SIG-M5 treated with dmso at 0.1 percent for 504 hours (cell line): ENCODE measurements around the gene MAMDC4.
"Not testable (repeated sequence)": the region's sequence is repeated elsewhere in the genome, so short reads cannot be mapped to it uniquely, and the experiment has no call there.

Source experiments
- DNase-seq: peaks from one replicate; lab custom pipeline; 2025; ENCODE audit not compliant: unreplicated experiment; lab: John Stamatoyannopoulos, UW

MAMDC4 gene

DNA sequence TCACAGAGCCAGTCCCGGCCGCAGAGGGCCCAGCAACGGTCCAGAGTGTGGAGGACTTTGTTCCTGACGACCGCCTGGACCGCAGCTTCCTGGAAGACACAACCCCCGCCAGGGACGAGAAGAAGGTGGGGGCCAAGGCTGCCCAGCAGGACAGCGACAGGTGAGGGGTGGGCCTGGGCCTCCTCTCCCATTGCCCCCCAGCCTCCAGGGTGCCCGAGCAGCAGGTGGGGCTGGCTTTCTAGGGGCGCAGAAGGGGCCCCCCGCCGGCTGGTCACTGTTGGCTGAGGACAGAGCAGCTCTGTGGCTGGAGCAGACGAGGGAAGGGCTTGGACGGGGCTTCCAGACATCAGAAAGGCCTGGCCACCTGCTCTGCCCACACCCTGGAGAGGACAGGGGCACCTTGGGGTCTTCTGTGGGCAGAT, 14.3 kb upstream of the MAMDC4 start:
- not testable (repeated sequence) for DNase-seq

DNA sequence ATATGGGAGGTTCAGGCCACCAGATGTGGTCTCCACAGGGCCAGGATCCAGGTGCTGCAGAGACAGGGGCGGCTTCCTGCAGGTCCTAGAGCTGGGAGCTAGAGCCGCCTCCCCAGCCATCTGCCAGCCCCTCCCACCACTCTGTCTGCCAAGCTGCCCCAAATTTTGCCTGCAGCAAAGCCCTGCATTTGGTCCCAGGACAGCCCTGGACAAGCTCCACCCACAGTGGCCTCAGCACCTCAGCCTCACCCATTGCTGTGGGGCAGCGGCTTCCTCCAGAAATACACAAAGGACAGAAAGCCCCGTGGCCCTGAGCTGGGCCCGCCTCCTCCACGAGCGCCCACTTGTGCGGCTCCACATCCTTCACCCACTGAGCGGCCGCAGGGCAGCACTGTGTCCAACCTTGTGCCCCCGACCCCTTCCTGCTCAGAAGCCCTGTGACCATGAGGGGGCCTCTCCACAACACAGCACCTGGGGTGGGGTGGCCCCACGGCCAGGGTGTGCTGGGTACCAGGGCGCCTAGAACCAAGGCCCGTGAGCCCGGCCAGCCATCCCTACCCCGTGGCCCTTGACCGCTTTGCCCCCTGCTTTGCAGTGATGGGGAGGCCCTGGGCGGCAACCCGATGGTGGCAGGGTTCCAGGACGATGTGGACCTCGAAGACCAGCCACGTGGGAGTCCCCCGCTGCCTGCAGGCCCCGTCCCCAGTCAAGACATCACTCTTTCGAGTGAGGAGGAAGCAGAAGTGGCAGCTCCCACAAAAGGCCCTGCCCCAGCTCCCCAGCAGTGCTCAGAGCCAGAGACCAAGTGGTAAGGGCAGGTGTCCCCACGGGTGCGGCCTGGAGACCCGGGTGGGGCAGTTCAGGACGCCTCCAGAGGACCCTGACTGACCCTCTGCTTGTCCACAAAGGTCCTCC, 13.6 kb upstream of the MAMDC4 start:
- DNase-seq = no peak

- no peak for DNase-seq
These were observed 12.7 kb upstream of the MAMDC4 start for GRCh38 chr9:136839229-136840139.

DNA sequence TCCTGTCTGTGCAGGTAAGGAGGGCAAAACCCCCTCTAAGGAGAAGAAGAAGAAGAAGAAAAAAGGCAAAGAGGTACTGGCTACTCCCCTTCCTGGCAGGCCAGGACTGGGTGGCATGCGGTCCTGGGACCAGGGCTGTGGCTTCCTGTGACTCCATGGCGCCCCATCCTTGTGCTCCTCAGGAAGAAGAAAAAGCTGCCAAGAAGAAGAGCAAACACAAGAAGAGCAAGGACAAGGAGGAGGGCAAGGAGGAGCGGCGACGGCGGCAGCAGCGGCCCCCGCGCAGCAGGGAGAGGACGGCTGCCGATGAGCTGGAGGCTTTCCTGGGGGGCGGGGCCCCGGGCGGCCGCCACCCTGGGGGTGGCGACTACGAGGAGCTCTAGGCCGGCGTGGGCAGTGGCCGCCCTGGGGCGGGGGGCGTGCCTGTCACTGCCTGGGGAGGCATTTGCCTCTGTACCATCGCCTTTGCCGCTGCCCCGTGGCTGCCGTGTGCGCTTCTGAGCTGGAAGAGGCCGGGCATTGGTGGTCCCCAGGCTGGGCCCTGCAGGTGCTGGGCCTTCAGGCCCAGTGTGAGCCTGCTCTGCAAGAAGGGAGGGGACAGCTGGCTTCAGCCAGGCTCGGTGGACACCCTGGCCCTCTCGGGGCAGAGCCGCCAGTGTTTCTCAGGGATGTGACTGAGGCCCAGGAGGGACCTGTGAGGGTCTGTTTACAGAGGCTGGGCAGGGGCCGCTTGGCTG, 11.8 kb upstream of the MAMDC4 start:
- no peak for DNase-seq

DNA sequence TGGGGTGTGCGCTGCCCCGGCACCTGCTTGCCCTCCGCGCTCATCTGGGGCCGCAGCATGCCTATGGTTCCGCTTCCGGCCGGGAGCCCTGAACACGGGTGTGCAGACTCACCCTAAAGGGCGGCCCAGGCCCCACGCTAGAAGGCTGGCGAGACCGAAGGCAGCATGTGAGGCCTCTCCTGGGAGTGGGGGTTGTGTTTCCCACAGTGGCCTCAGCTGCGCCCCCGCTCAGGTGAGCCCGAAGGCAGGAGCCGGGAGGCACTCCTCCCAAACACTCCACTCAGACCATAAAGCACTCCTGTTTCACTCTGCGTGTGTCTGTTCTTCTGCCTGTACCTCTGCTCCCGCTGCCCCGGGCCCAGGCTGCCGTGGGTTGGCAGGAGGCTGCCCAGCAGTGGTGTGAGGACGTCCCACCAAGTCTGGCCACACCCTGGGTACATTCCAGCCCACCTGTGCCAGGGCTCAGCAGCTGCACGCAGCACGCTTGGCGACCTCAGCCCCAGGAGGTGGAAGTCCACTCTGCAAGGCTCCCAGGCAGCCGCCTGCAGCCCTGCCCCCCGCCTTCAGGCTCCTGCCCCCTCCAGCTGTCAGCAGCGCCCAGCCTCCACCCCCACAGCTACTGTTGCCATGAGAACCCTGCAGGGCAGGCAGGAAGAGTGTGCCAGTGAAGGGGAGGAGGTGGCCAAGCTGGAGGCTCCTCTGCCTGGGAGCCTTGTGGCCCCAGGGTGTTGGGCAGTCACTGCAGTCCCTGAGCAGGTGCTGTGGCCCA, 11.1 kb upstream of the MAMDC4 start:
- peak; percentile 18 for DNase-seq

DNA sequence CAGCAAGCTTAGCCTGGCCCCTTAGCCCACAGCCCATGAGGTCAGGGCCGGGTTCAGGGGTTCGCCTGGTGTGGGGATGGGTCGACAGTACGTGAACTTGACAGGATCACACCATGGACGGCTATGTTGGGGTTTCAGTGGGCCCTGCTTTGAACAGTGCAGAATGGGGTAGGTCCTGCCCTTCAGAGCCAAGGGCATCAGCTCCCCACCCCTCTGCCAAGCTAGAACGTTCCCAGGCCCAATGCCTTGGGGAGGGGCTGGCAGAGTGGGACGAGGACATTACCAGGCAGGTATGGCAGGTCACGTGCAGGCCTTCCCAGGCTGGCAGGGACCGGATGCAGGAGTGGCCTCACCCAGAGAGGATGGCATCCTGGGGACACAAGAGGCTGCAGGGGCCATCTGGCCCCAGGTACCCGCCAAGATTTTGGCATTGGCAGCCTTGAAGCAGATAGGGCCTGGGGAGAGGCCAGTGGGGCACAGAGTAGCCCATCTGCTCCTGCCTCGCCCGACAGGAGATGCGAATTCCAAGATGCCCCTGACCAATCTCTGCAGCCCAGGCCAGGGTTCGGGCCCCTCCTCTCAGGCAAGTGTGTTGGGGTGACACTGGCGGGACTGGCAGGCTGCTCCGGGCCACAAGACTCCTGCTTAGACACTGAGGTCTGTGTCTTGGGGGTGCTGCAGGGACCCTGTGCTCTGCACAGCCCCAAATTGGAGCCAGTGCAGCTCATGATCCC, 10.3 kb upstream of the MAMDC4 start:
- not testable (repeated sequence) for DNase-seq

- peak; percentile 53 for DNase-seq
These were observed 9.7 kb upstream of the MAMDC4 start, which contains the start of gene AJM1 for GRCh38 chr9:136842380-136842948. Gene AJM1 (plus strand): TSS chr9:136842478. CDS start chr9:136844415, 1,937 bp downstream.

GRCh38 chr9:136843159-136843800, 8.9 kb upstream of the MAMDC4 start:
- DNase-seq = not testable (repeated sequence)

DNA sequence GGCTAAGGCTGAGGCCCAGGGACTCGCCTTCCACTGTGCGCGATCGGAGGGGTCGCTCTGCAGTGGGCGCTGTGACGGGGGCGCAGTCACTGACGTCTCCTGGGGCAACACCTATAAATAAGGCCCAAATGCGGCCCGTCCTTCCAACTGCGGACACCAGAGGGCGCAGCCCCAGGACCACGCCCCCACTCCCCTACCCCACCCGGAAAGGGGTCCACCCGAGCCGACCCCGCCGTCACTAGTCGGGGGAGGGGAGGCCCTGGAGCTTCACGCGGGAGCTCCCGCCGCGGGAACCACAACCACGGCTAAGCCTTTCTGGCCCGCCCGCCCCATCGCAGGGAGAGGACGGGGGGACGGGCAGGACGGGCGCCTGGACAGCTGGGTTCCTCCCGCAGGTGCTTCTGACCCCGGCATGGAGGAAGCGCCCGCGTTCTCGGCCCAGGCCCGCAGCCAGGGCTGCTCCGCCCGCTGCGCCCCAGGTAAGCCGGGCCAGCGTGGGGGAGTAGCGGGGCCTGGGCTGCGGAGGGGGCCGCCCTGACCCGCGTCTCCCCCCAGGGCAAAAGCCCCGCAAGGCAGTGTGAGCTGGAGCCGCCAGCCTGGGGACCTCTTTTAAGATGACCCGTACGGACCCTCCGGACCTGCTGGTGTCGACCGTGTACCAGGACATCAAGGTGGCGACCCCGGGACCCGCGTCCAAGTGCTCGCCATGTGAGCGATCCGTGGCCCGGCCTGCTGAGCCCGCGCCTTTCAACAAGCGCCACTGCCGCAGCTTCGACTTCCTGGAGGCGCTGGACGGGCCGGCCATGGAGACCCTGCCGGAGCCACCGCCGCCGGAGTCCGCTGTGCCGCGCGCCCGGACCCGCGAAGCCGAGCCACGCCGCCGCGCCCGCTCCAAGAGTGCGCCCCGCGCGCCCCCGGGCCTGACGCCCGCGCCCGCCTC, 8.1 kb upstream of the MAMDC4 start:
- DNase-seq = not testable (repeated sequence)

DNA sequence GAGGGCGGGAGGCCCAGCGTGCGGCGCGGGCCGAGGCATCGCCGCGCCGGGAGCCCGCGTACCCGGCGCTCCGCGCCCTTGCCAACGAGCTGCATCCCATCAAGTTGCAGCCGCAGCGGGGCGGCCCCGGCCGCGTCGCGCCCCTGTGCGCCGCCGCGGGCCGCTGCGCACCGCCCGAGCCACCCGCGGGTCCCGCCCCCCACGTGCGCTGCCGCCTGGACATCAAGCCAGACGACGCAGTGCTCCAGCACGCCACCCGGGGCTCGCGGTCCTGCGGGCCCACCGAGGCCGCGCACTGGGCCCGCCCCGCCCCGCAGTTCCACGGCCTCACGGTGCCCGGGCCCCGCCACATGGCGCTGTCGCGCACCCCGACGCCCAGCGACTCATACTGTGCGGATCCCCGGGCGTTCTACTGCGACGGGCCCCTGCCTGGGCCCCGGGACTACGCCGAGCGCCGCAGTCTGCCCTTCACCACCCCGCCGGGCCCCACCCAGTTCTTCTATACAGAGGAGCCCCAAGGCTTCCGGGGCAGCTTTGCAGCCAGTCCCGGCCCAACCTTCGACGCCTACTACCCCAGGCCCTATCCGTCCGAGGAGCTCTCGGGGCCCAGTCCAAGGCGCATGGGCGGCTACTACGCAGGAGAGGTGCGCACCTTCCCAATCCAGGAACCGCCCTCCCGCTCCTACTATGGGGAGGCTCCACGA, 7.2 kb upstream of the MAMDC4 start:
- DNase-seq = no peak

DNA sequence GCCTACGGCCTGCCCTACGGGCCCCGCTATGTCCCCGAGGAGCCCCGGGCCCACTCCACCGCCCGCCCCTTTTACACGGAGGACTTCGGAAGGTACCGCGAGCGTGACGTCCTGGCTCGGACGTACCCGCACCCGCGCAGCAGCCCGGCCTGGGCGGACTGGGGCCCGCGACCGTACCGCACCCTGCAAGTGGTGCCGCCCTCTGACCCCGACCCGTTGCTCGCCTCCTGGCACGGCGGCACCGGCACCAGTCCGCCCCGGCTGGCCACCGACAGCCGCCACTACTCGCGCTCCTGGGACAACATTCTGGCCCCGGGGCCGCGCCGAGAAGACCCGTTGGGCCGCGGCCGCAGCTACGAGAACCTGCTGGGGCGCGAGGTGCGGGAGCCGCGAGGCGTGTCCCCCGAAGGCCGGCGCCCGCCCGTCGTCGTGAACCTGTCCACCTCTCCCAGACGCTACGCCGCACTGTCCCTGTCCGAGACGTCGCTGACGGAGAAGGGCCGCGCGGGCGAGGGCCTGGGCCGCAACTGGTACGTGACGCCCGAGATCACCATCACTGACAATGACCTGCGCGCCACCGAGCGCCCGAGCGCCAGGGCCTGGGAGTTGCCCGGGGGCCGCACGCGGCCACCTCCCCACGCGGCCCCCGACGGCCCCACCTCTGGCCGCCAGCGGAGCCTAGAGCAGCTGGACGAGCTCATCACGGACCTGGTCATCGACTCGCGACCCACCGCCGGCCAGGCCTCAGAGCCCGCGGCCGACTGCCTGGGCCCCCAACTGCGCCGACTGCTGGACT, 6.5 kb upstream of the MAMDC4 start:
- no peak for DNase-seq

DNA sequence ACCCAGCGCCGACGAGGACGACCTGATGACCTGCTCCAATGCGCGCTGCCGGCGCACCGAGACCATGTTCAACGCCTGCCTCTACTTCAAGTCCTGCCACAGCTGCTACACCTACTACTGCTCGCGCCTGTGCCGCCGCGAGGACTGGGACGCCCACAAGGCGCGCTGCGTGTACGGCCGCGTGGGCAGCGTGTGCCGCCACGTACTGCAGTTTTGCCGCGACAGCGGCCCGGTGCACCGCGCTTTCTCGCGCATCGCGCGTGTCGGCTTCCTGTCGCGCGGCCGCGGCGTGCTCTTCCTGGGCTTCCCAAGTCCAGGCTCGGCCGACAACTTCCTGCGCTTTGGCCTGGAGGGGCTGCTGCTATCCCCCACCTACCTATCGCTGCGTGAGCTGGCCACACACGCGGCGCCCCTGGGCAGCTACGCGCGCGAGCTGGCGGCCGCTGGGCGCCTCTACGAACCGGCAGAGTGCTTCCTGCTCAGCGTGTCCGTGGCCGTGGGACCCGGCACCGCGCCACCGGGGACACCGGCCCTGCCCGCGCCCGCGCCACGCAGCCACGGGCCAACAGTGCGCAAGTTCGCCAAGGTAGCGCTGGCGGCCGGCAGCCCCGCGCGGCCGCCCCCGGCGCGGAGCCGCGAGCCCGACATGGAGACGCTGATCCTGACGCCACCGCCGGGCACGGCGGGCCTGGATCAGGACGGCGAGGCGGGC, 5.6 kb upstream of the MAMDC4 start:
- DNase-seq = no peak

GRCh38 chr9:136847088-136847825, 4.9 kb upstream of the MAMDC4 start:
- DNase-seq = peak; percentile 44

DNA sequence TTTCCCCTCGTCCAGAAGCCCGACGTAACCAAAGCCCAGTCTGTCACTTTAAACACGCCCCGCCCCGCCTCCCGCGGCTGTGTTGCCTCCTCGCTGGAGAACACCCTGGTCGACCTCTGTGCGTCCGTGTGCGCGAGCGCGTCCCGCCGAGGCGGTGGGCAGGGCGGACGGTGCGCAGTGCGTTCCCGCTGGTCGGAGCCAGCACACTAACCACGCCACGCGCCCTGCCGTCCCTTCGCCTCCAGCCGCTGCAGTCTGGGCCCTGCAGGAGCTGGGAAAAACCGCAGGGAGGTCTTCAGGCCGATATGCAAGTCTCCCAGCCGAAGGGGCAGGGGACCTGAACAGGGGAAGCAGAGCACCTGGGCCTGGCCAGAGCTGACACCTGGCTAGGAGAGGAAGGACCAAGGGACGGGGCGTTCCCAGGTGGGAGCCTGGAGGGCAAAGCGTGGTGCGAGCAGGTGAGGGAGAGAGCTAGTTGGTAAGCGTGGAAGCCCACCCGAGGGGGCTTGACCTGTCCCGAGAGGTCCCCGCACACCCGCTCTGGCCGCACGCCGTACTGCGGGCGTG, 4.2 kb upstream of the MAMDC4 start:
- DNase-seq = peak; percentile 82
